Measurements from ENCODE around the gene WDR49. TPM values are rescaled to one million over a fixed set of nuclear protein-coding genes. Genes with fewer than 3 reads are reported as not detected.
A peak's percentile ranks its signal among the peaks of the same experiment; 100 is the strongest.

Gene WDR49
- total RNA-seq, 2 donors from 2014 or later: 0.93 to 1.6 TPM

GRCh38 chr3:167575000-167575600 lies 78.6 kb downstream of the WDR49 start:
- Mint-ChIP-seq H3K36me3 (ENCODE audit: low read depth) (no peaks in the 10 kb centered on the region), H3K4me3 (no peak overlapping the region), H3K4me1 (peaks cover 9% of the 10 kb centered on the region), H3K27me3 (ENCODE audit: insufficient read depth) (no peaks in the 10 kb centered on the region), H3K9me3 (no peaks in the 10 kb centered on the region), H3K27ac (no peak overlapping the region)
- Histone ChIP-seq H3K36me3 (ENCODE audit: control insufficient read depth, insufficient read depth, low read length) (no peaks in the 10 kb centered on the region), H3K9me3 (ENCODE audit: control insufficient read depth, low read length) (no peaks in the 10 kb centered on the region), H3K27ac (ENCODE audit: low read depth, low read length) (peak overlapping the region; percentile 14), H3K9ac (ENCODE audit: extremely low read depth, low read length, poor library complexity, severe bottlenecking) (no peak overlapping the region), H3K27me3 (ENCODE audit: control insufficient read depth, insufficient read depth, low read length, poor library complexity, severe bottlenecking) (no peaks in the 10 kb centered on the region), H3K4me1 (ENCODE audit: control insufficient read depth, insufficient read depth, low read length) (no peaks in the 10 kb centered on the region), H3K4me3 (ENCODE audit: low read length) (no peak overlapping the region)
- 60 to 68% methylated on average over 6 to 7 of the region's 7 CpGs for WGBS, 2 experiments (ENCODE audit: insufficient coverage in 1 of 2, insufficient read length in 1 of 2)
- DNase-seq: peak; percentile 81
- TF ChIP-seq CTCF (conservative IDR thresholded peaks at IDR 0.05): no peak

GRCh38 chr3:167572991-167573390 lies 80.8 kb downstream of the WDR49 start:
- Mint-ChIP-seq H3K27me3 (ENCODE audit: insufficient read depth) (no peaks in the 10 kb centered on the region), H3K4me3 (no peak overlapping the region), H3K27ac (no peak overlapping the region), H3K36me3 (ENCODE audit: low read depth) (no peaks in the 10 kb centered on the region), H3K9me3 (no peaks in the 10 kb centered on the region), H3K4me1 (peaks cover 9% of the 10 kb centered on the region)
- Histone ChIP-seq H3K27ac (ENCODE audit: low read depth, low read length) (no peak overlapping the region), H3K27me3 (ENCODE audit: control insufficient read depth, insufficient read depth, low read length, poor library complexity, severe bottlenecking) (no peaks in the 10 kb centered on the region), H3K4me1 (ENCODE audit: control insufficient read depth, insufficient read depth, low read length) (no peaks in the 10 kb centered on the region), H3K36me3 (ENCODE audit: control insufficient read depth, insufficient read depth, low read length) (no peaks in the 10 kb centered on the region), H3K9ac (ENCODE audit: extremely low read depth, low read length, poor library complexity, severe bottlenecking) (no peak overlapping the region), H3K4me3 (ENCODE audit: low read length) (no peak overlapping the region), H3K9me3 (ENCODE audit: control insufficient read depth, low read length) (no peaks in the 10 kb centered on the region)
- no peak for TF ChIP-seq CTCF (conservative IDR thresholded peaks at IDR 0.05)
- DNase-seq: no peak
- 82 to 83% methylated on average over 1 to 2 of the region's 2 CpGs for WGBS, 2 experiments (ENCODE audit: insufficient coverage in 1 of 2, insufficient read length in 1 of 2)

- WGBS, 2 experiments (ENCODE audit: insufficient coverage in 1 of 2, insufficient read length in 1 of 2): 88% methylated on average over 2 of the region's 2 CpGs; no CpG with 5 or more reads in 1 of the 2 experiments
- no peaks in the 10 kb centered on the region for H3K4me1 Mint-ChIP-seq
- Histone ChIP-seq H3K4me1 (ENCODE audit: control insufficient read depth, insufficient read depth, low read length) (no peaks in the 10 kb centered on the region), H3K27ac (ENCODE audit: low read depth, low read length) (no peak overlapping the region), H3K9me3 (ENCODE audit: control insufficient read depth, low read length) (no peaks in the 10 kb centered on the region), H3K36me3 (ENCODE audit: control insufficient read depth, insufficient read depth, low read length) (no peaks in the 10 kb centered on the region), H3K9ac (ENCODE audit: extremely low read depth, low read length, poor library complexity, severe bottlenecking) (no peak overlapping the region), H3K27me3 (ENCODE audit: control insufficient read depth, insufficient read depth, low read length, poor library complexity, severe bottlenecking) (no peaks in the 10 kb centered on the region), H3K4me3 (ENCODE audit: low read length) (no peak overlapping the region)
- DNase-seq: no peak
- H3K27me3 Mint-ChIP-seq (ENCODE audit: insufficient read depth): no peaks in the 10 kb centered on the region
- no peak overlapping the region for H3K4me3 Mint-ChIP-seq
- H3K9me3 Mint-ChIP-seq: no peaks in the 10 kb centered on the region
- H3K27ac Mint-ChIP-seq: no peak overlapping the region
- no peaks in the 10 kb centered on the region for H3K36me3 Mint-ChIP-seq (ENCODE audit: low read depth)
- no peak for TF ChIP-seq CTCF (conservative IDR thresholded peaks at IDR 0.05)
Measured at GRCh38 chr3:167568634-167569033, 85.1 kb downstream of the WDR49 start.

All from endodermal cell (in vitro differentiated cells).